Measurements from ENCODE around the gene NXNL2.

Gene NXNL2

GRCh38 chr9:88580961-88581360 lies 46.0 kb downstream of the NXNL2 start:
- no peak for DNase-seq

GRCh38 chr9:88583901-88584596 lies 49.1 kb downstream of the NXNL2 start:
- DNase-seq: no peak

GRCh38 chr9:88585426-88585825 lies 50.4 kb downstream of the NXNL2 start:
- no peak for DNase-seq

GRCh38 chr9:88586452-88586851 lies 51.5 kb downstream of the NXNL2 start:
- DNase-seq: no peak

- DNase-seq: no peak
These were observed 52.2 kb downstream of the NXNL2 start for GRCh38 chr9:88587182-88587581.

GRCh38 chr9:88587885-88588649 lies 53.1 kb downstream of the NXNL2 start:
- no peak for DNase-seq

- no peak for DNase-seq
These were observed 54.7 kb downstream of the NXNL2 start for GRCh38 chr9:88589656-88590055.

GRCh38 chr9:88590558-88591146 lies 55.7 kb downstream of the NXNL2 start:
- DNase-seq: no peak

- peak; percentile 57 to 67 for DNase-seq
These were observed 58.7 kb downstream of the NXNL2 start for GRCh38 chr9:88593537-88594185.
